ENCODE measurements around the gene LRRC41.
"Not testable (repeated sequence)": the region's sequence is repeated elsewhere in the genome, so short reads cannot be mapped to it uniquely, and the experiment has no call there.

GRCh38 chr1:46328182-46328581 is 24.8 kb upstream of the LRRC41 start:
- TF ChIP-seq, protein P1, sequence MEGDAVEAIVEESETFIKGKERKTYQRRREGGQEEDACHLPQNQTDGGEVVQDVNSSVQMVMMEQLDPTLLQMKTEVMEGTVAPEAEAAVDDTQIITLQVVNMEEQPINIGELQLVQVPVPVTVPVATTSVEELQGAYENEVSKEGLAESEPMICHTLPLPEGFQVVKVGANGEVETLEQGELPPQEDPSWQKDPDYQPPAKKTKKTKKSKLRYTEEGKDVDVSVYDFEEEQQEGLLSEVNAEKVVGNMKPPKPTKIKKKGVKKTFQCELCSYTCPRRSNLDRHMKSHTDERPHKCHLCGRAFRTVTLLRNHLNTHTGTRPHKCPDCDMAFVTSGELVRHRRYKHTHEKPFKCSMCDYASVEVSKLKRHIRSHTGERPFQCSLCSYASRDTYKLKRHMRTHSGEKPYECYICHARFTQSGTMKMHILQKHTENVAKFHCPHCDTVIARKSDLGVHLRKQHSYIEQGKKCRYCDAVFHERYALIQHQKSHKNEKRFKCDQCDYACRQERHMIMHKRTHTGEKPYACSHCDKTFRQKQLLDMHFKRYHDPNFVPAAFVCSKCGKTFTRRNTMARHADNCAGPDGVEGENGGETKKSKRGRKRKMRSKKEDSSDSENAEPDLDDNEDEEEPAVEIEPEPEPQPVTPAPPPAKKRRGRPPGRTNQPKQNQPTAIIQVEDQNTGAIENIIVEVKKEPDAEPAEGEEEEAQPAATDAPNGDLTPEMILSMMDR (IDR thresholded peaks at IDR 0.05; ENCODE audit: insufficient read depth, low read length, poor library complexity, severe bottlenecking) = not testable (repeated sequence)
- not testable (repeated sequence) for TF ChIP-seq EZH2phosphoT487 (conservative IDR thresholded peaks at IDR 0.05; ENCODE audit: low read length)
